Astrocyte of the cerebellum (primary cell): ENCODE measurements around the gene PRICKLE2.

ENCODE experiments used
- DNase-seq: peaks from one replicate; pipeline ENCODE4 v3.0.0-alpha.2; 2011; ENCODE audit warnings: low read depth
- H3K4me3 ChIP-seq: 2 replicates; pipeline ENCODE4 v1.5.1; 2011; ENCODE audit warnings: mild to moderate bottlenecking, low read depth, low read length, moderate library complexity
- in situ Hi-C: cut with HindIII; loops from 2 replicates; pipeline ENCODE4 v1.10.0; 2017; ENCODE audit warnings: low sequenced_read_pairs
- TF ChIP-seq, protein P1 (sequence below): IDR thresholded peaks from 2 replicates; pipeline ENCODE4 v1.5.1; 2012; ENCODE audit warnings: low read length, low read depth, moderate library complexity, mild to moderate bottlenecking; ENCODE audit errors: missing control alignments

Gene PRICKLE2

DNA sequence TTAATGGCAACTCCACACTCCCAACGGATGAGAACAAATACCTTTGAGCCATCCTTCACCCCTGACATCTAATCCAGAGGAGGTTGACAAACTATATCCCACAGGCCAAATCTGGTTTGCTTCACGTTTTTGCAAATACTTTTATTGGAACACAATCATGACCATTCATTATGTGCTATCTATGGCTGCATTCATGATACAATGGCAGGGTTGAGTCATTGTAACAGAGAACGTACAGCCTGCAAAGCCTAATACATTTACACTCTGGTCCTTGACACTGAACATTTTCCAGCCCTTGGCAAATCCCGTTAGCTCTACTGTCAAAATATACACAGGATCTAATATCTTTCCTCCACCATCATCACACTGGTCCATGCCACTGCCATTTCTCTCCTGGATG is 7.6 kb upstream of the PRICKLE2 start:
- TF ChIP-seq, protein P1, sequence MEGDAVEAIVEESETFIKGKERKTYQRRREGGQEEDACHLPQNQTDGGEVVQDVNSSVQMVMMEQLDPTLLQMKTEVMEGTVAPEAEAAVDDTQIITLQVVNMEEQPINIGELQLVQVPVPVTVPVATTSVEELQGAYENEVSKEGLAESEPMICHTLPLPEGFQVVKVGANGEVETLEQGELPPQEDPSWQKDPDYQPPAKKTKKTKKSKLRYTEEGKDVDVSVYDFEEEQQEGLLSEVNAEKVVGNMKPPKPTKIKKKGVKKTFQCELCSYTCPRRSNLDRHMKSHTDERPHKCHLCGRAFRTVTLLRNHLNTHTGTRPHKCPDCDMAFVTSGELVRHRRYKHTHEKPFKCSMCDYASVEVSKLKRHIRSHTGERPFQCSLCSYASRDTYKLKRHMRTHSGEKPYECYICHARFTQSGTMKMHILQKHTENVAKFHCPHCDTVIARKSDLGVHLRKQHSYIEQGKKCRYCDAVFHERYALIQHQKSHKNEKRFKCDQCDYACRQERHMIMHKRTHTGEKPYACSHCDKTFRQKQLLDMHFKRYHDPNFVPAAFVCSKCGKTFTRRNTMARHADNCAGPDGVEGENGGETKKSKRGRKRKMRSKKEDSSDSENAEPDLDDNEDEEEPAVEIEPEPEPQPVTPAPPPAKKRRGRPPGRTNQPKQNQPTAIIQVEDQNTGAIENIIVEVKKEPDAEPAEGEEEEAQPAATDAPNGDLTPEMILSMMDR: no peak
- H3K4me3 ChIP-seq: no peak overlapping the region
- no peak for DNase-seq
- in situ Hi-C loops: no loop called here

DNA sequence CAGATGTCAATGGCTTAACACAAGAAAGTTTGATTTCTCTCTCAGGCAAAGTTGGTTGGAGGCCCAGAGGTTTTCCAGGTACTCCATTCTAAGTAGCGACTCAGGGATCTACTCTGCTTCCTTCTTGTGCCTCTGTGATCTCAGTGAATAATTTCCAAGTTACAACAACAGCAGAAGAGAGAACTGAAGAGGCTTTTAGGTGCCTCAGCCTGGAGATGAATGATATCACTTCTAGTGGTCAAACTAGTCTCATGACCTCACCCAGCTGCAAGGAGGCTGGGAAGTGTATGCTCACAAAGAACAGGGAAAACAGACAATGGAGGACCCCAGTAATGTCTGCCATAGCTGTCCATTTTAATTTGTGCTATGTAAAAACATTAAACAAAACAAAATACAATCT is 4.6 kb upstream of the PRICKLE2 start:
- TF ChIP-seq, protein P1: no peak
- in situ Hi-C loops: loop anchor here (10.0 kb wide), 1 partner anchor 165 kb away; no protein-coding TSS in a partner anchor
- H3K4me3 ChIP-seq: no peak overlapping the region
- no peak for DNase-seq

DNA sequence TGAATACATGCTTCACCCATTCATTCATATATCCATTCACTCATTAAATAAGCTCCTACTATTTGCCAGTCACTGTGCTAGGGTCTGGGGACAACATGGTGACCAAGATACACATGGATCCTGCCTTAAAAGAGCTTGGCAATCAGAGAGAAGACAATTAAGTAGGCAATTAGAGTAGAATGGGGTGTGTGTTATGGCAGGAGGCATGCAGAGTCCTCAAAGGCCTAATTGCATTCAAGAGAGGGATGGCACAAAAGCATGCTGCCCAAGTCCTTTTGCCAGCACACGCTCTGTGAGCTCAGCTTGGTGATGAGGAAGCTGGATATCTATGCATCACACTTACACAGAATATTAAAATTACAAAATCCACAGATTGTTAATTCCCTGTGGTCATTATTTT is 2.8 kb upstream of the PRICKLE2 start:
- in situ Hi-C loops: loop anchor here (10.0 kb wide), 1 partner anchor 167 kb away; no protein-coding TSS in a partner anchor
- H3K4me3 ChIP-seq: no peak overlapping the region
- no peak for DNase-seq
- TF ChIP-seq, protein P1: no peak

DNA sequence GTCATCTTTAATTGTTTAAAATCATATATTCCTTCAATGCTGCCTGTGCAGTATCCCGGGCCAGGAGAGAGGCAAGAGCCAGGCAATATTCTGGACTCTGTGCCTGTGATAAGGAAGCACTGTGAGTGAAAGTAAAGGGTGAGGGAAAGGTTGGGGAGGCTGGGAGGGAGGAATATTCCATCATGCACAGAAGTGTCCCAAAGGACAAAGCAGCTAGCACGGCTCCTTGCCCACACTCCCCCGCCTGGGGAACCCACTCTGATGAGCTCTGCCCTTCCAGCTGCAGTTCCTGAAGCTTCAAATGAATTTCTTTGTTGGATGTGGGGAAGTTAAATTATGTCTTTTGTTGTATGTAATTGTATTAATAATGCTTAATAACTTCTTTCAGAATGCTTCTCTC is 1.5 kb upstream of the PRICKLE2 start:
- no peak overlapping the region for H3K4me3 ChIP-seq
- in situ Hi-C loops: loop anchor here (10.0 kb wide), 1 partner anchor 168 kb away; no protein-coding TSS in a partner anchor
- TF ChIP-seq, protein P1: no peak
- no peak for DNase-seq

DNA sequence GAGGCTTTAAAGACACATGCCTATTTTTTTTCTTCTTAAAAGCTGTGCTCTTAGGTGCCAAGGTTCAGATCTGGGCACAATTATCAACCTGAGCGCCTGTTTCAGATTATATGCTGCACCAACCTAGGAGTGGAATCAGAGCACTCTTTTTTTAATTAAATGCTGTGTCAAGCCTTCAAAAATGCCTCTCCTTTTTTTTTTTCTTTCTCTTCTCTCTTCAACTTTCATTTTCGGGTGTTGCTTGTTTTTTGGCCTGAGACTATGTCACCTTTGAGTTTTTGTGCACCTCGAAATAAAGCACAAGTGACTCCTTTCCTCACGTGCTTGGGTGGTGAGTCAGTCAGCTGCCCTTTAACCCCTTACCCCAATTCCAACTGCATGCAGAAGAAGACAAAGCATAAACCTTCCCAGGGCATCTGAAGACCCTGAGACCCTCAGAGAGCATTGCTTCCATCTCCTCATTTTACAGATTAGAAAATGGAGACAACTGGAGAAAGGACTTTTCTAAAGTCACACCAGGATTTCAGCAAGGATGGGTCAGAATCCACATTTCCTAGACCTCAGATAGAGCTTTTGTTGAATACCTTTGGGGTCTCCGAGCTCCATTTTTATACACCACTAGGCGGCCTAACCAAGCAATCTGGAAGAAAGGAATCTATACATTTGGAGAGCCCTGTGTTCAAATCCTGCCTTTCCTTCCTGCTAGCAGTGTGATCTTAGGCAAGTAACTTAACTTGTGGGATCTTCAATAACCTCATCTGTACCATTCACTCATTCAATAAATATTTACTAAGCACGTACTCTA is 631 bp upstream of the PRICKLE2 start:
- no peak for DNase-seq
- TF ChIP-seq, protein P1: no peak
- peak overlapping the region; percentile 46 for H3K4me3 ChIP-seq
- in situ Hi-C loops: loop anchor here (10.0 kb wide), 1 partner anchor 169 kb away; no protein-coding TSS in a partner anchor

DNA sequence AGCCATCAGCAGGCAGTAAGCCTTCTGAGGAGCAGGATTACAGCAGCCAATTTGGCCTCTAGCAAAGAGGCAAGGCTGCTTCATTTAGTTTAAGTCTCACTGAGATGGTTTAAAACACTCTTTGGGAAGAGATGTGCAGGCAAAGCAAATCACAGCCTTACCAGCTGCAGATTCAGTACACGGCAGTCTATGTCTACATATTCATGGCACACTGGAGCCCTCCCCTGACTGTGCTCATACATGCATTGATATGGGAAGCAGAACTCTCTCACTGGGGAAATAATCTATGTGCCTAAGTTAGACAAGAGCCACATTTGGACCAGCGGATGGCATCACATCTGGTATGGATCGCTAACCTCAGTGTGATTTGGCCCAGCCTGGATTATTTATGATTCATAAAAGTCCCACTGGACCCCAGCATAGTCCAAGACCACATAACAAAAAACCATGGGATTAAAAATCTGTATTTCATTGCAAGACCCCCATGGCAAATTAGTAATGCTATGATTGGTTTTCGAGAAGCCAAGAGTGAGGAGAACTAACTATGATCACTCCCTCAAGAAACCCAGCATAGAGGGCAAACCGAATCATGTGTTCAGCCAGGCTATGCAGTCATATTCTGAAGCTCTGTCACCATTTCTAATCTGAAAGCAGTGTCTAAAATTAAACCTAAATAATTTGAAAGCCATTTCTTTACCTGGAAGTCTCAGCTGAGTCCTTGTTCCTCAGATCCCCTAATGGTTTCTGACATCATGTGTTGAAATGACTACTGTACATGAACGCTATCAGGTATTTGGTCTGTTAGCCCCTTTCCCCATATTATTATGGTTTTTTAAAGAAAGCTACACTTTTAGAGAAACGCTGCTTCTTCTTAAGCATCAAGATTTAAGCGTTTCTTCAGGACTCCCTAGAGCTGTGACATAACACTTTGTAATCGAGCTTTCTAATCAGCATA is 1.2 kb downstream of the PRICKLE2 start:
- H3K4me3 ChIP-seq: peak overlapping the region; percentile 46
- TF ChIP-seq, protein P1: peak; percentile 25
- in situ Hi-C loops: loop anchor here (10.0 kb wide), 1 partner anchor 171 kb away; no protein-coding TSS in a partner anchor
- no peak for DNase-seq
